Esophagus (tissue), 2 donors: ENCODE measurements around the gene ZNF544. TPM values are rescaled to one million over a fixed set of nuclear protein-coding genes. Genes with fewer than 3 reads are reported as not detected.

Source experiments
- H3K27ac ChIP-seq, 2 donors: one replicate each; pipeline ENCODE4 v1.5.1; 2013; ENCODE audit warnings: low read depth in 2 of 2, mild to moderate bottlenecking in 2 of 2, inconsistent platforms in 1 of 2, low read length in 1 of 2, moderate library complexity in 1 of 2
- H3K27me3 ChIP-seq, 2 donors: one replicate each; pipeline ENCODE4 v1.6.1; 2013; ENCODE audit warnings: low read length in 2 of 2, control low read depth in 1 of 2, mild to moderate bottlenecking in 1 of 2; ENCODE audit not compliant: insufficient read depth in 2 of 2, control insufficient read depth in 1 of 2
- H3K36me3 ChIP-seq, 2 donors: one replicate each; pipeline ENCODE4 v1.6.1; 2013; ENCODE audit warnings: low read length in 1 of 2; ENCODE audit not compliant: control insufficient read depth in 2 of 2, insufficient read depth in 2 of 2
- H3K4me1 ChIP-seq, 2 donors: one replicate each; pipeline ENCODE4 v1.6.1; 2013; ENCODE audit warnings: low read length in 1 of 2; ENCODE audit not compliant: control insufficient read depth in 2 of 2, insufficient read depth in 2 of 2
- H3K4me3 ChIP-seq, 2 donors: one replicate each; pipeline ENCODE4 v1.5.1; 2013; ENCODE audit warnings: low read length in 2 of 2, mild to moderate bottlenecking in 2 of 2, low read depth in 1 of 2, moderate library complexity in 1 of 2
- H3K9me3 ChIP-seq, 2 donors: one replicate each; pipeline ENCODE4 v1.6.1; 2013; ENCODE audit warnings: mild to moderate bottlenecking in 2 of 2, low read depth in 1 of 2, low read length in 1 of 2, moderate library complexity in 1 of 2; ENCODE audit not compliant: control insufficient read depth in 2 of 2, insufficient read depth in 1 of 2
- WGBS, 2 donors: extraction: QIAGEN DNeasy Blood & Tissue Kit; methylation state at CpG; one replicate each; pipeline ENCODE4 v1.1.7; 2013; 5-methylcytosine and 5-hydroxymethylcytosine counted together
- polyA plus RNA-seq, 2 donors: library from polyadenylated mRNA; stranded (reverse); fragments of 200-250 nt; gene quantifications; one replicate each; pipeline ENCODE4 v1.2.3, GENCODE V29; 2013
- donor health status: healthy with polysubstance abuse.
- donor health status: Bipolar disorder and iron deficiency.

The ZNF544 gene
- polyA plus RNA-seq, 2 donors = 14.7 to 17.9 TPM

DNA sequence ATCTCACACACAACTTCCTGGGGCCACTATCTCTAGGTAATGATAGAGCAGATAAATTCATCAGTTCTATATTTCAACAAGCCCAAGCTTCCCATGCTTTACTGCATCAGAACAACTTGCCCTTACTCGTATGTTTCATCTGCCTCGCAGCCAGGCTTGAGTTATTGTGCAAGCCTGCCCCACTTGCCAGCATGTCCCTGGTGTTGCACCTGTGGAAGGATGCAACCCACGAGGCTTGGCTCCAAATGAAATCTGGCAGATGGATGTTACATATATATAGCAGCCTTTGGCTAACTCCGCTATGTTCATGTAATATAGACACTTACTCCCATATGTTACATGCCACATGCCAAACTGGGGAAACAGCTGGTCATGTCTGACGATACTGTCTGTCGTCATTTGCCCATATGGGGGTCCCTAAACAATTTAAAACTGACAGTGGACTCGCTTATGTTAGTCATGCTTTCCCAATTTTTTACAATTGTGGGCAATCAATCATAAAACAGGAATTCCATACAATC, 82.7 kb downstream of the ZNF544 start:
- 77 to 81% methylated on average over 7 of the region's 7 CpGs for whole genome bisulfite sequencing, 2 donors
- no peaks in the 10 kb centered on the region for H3K4me1 ChIP-seq
- H3K27ac ChIP-seq = no peak overlapping the region
- H3K36me3 ChIP-seq = peaks cover 23 to 27% of the 10 kb centered on the region in 2 donors
- H3K9me3 ChIP-seq = no peaks in the 10 kb centered on the region
- no peaks in the 10 kb centered on the region for H3K27me3 ChIP-seq
- no peak overlapping the region for H3K4me3 ChIP-seq

Other genes starting within 250 kb of the ZNF544 start
- 1 to 10 TPM; 4.6 to 7.2 TPM for gene ZNF606, start 226.1 kb upstream of the ZNF544 start, polyA plus RNA-seq
- gene ZSCAN1, start 194.9 kb upstream of the ZNF544 start, polyA plus RNA-seq = under 1 TPM in 1 of 2 donors, not detected in 1; 0.05 TPM
- gene ZNF135, start 169.6 kb upstream of the ZNF544 start, polyA plus RNA-seq = 1 to 10 TPM; 1.6 to 2.9 TPM
- gene ZSCAN18, start 130.7 kb upstream of the ZNF544 start, polyA plus RNA-seq = 10 to 100 TPM; 20.2 to 22.9 TPM
- 1 to 10 TPM; 2.0 to 2.3 TPM for gene ZNF329, start 78.1 kb upstream of the ZNF544 start, polyA plus RNA-seq
- 10 to 100 TPM; 15.4 to 16.7 TPM for gene ZNF274, start 45.9 kb upstream of the ZNF544 start, polyA plus RNA-seq
- 1 to 10 TPM in 1 of 2 donors, under 1 TPM in 1; 0.91 to 1.6 TPM for gene ZNF8, start 50.0 kb downstream of the ZNF544 start, polyA plus RNA-seq
- gene ERVK3-1, start 76.5 kb downstream of the ZNF544 start, polyA plus RNA-seq = 10 to 100 TPM; 15.2 to 23.1 TPM
- 1 to 10 TPM in 1 of 2 donors, under 1 TPM in 1; 0.87 to 1.0 TPM for gene ZSCAN22, start 98.1 kb downstream of the ZNF544 start, polyA plus RNA-seq
- 10 to 100 TPM in 1 of 2 donors, 1 to 10 TPM in 1; 5.4 to 10.6 TPM for gene A1BG, start 124.6 kb downstream of the ZNF544 start, polyA plus RNA-seq
- 1 to 10 TPM in 1 of 2 donors, under 1 TPM in 1; 0.96 to 2.2 TPM for gene ZNF497, start 133.8 kb downstream of the ZNF544 start, polyA plus RNA-seq
- gene ZNF837, start 152.1 kb downstream of the ZNF544 start, polyA plus RNA-seq = 1 to 10 TPM; 2.5 to 2.8 TPM
- 1,000 to 10,000 TPM in 1 of 2 donors, 100 to 1,000 TPM in 1; 725 to 1,912 TPM for gene RPS5, start 158.4 kb downstream of the ZNF544 start, polyA plus RNA-seq
- gene RNF225, start 166.7 kb downstream of the ZNF544 start, polyA plus RNA-seq = 1 to 10 TPM; 1.6 to 4.6 TPM
- 1 to 10 TPM; 3.9 to 8.9 TPM for gene ZNF584, start 179.7 kb downstream of the ZNF544 start, polyA plus RNA-seq
- gene ZNF132, start 211.2 kb downstream of the ZNF544 start, polyA plus RNA-seq = under 1 TPM; 0.83 to 0.89 TPM
- 1 to 10 TPM; 2.4 to 2.8 TPM for gene ZNF324B, start 222.7 kb downstream of the ZNF544 start, polyA plus RNA-seq
- 1 to 10 TPM; 5.1 to 5.6 TPM for gene ZNF324, start 238.2 kb downstream of the ZNF544 start, polyA plus RNA-seq
- gene ZNF446, start 247.4 kb downstream of the ZNF544 start, polyA plus RNA-seq = 1 to 10 TPM; 6.9 to 9.9 TPM